Measurements from ENCODE around the gene ELOA.
"Not testable (repeated sequence)": the region's sequence is repeated elsewhere in the genome, so short reads cannot be mapped to it uniquely, and the experiment has no call there.

ELOA gene

DNA sequence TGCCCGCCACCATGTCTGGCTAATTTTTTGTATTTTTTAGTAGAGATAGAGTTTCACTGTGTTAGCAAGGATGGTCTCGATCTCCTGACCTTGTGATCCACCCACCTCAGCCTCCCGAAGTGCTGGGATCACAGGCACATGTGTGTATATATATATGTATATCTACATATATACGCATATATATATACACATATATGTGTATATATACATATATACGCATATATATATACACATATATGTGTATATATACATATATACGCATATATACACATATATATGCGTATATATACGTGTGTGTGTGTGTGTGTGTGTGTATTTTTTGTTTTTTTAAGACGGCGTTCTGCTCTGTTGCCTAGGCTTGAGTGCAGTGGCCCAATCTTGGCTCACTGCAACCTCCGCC, 39.9 kb downstream of the ELOA start:
- ATAC-seq, DNase-seq: not testable (repeated sequence)

DNA sequence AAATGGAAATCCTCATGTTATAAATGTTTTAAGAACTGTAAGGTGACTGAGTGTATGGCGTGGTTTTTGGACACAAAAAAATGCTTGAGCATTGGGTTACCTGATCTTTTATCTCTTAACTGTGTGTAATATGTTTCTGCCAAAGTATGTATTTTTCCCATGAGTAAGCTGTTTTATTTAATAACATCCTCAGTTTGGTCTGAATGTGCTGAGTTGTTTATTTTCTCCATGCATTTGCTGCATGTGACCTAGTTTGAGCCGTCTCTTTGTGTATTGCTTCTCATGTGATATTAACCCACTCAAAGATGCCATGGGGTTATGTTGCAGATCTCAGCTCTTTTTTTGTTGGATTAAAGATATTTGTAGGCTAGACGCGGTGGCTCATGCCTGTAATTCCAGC, 41.6 kb downstream of the ELOA start:
- DNase-seq, result no peak
- ATAC-seq, result no peak

DNA sequence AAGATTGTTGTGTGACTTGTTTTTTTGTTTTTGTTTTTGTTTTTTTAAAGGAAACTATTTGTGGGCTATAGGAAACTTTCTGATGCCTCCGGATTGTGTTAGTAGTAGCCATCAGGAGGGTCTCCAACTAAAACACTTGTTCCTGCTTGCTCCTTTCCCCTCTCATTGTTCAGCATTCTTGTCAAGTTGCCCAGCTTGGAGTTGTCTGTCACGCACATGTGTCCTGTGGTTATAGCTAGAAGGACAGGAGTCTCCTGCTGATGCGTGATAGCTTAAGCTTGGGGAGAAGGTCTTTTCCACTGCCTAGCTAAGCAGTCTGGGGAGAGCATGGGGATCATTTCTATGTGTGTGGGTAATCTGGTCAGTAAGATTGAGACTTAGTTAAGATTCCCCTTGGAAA, 44.4 kb downstream of the ELOA start:
- DNase-seq, result no peak
- ATAC-seq, result no peak

DNA sequence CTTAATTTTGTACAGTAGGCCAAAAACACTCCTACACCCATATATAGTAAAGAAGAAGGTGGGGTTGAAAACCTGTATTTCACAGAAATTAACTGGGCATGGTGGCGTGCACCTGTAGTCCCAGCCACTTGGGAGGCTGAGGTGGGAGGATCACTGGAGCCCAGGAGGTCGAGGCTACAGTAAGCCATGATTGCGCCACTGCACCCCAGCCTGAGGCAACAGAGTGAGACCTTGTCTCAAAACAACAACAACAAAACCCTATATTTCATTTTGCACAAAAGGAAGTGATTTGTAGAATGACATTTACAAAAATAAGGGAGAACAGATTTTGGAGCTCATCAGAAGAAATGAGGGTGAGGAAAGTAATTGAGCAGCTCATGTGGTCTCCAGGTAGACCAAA, 45.4 kb downstream of the ELOA start:
- no peak for DNase-seq
- no peak for ATAC-seq

DNA sequence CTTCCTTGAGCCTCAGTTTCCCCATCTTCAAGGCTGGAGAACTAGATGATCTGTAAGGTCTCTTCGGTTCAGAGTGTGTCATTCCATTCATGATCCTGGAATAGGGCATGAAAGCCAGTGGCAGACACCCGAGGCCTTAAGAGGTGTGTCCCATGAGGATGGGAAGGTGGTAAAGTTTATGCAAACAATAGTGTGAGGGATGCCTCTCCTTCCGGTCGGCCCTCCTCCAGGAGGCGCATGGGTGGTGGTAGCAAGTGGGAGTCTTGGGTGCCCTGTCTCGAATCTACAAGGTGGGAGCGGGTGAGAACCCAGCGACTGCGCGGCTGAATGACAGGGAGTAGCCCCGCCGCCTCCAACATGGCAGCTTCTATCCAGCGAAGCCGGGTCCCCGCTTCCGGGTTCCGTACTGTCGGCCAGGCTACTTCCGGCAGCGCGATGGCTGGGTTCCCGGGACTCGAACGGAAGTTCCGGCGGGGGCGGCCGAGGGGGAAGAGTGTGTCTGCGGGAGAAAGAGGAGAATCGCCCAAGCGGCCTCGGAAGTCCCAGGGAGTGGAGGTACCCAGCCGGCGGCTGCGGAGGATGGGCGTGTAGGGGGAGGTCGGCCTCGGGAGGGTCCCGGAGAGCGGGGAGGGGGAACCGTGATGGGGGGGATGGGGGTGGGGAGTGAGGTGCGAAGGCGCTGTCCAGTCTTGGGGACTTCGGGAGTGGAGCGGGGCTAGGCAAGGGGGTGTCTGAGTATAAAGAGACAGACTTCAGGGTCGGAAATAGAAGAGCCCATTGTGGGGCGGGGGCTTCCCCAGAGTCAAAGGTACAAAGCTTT, 47.6 kb downstream of the ELOA start, which contains the start of gene LYPLA2:
Gene LYPLA2, plus strand, starts transcription at position 450 of the 820 bp plus-strand sequence. CDS start 1,538 bp downstream, outside the sequence.
- ATAC-seq (peak; percentile 92), DNase-seq (peak; percentile 94)

DNA sequence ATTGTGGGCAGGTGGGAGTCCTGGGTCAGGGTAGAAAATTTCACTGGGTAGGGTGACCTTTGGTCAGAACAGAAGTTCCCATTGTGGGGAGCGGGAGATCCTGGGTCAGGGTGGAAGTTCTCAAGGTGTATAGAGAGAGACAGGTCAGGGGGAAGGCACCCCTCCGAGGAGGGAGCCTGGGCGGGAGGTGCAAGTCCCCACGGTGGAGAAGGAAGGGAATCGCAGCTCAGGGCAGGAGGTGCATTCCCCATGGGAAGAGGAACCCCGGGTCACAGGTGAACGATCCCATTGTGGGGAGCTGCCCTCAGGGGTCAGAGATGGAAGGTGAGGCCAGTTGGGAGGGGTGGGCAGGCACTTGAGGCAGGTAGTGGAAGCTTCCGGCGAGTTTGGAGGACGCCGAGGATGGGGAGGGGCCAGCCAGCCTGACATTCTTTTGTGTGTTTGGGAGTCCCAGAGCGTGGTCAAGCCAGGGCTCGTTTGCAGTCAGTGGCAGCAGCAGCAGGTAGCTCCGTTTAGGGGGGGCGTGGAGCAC, 48.3 kb downstream of the ELOA start:
- no peak for ATAC-seq

DNA sequence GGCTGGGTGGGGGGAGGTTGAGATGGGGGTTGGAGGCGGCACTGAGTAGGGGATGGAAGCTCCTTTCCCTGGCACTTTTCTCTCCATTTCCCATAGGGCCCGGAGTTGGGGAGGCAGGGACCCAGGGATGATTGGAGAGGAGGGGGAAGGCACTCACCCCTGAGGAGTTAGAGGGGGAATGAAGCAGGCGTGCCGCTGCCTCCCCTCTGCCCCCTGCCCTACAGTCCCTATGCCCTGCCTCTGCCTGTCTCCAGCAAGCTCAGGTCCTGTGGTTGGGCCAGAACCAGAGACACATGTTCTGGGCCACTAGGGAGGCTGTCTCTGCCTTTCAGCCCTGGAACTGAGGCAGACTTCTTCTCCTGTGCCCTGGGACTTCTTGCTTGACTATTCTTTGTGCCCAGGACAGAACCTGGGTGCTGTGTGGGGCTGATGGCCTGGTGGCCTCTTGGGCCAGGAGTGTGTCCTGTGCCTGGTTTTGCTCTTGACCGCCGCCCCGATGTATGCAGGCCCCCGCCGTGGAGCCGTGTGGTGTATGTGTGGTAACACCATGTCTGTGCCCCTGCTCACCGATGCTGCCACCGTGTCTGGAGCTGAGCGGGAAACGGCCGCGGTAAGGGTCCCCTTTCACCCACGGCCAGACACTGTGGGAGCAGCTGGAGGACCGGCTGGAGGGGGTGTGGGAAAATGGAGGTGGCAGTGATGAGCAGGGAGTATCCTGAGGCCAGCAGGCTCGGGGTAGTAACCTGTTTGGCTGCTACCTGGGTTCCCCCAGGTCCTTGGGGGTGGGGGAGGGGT, 49.1 kb downstream of the ELOA start:
- ATAC-seq (no peak), DNase-seq (no peak)

More for the DNA sequence above, 48.3 kb downstream of the ELOA start:
- DNase-seq, result peak; percentile 40

DNA sequence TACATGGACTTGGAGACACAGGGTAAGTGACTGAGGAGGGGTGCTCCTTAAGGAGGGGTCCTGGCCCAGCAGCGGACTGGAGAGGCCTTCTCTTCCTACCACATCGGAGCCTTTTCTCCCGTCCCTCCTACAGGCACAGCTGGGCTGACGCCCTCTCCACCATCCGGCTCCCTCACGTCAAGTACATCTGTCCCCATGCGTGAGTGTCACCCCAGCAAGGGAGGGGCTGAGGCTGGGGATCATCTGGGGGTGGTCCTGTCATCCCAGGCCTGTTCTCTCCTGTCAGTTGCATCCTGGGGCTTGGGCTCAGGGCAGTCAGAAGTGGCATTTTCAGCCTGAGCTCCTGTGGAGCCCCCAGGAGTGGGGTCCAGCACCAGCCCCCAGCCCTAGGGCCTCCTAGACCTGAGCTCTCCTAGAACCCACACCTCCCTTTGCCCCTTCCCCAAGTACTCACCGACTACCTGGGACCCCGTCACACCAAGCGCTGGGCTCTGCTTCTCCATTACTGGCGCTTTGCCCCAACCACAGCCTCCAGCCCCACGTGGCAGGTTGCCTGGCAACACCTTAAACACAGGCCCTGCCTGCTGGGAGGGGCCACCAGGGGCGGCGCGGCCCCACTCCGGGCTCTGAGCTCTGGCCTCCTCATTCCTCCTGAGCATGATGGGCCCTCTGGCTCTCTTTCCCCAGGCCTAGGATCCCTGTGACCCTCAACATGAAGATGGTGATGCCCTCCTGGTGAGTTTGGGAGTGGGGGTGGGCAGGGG, 49.9 kb downstream of the ELOA start:
- peak; percentile 12 for ATAC-seq

DNA sequence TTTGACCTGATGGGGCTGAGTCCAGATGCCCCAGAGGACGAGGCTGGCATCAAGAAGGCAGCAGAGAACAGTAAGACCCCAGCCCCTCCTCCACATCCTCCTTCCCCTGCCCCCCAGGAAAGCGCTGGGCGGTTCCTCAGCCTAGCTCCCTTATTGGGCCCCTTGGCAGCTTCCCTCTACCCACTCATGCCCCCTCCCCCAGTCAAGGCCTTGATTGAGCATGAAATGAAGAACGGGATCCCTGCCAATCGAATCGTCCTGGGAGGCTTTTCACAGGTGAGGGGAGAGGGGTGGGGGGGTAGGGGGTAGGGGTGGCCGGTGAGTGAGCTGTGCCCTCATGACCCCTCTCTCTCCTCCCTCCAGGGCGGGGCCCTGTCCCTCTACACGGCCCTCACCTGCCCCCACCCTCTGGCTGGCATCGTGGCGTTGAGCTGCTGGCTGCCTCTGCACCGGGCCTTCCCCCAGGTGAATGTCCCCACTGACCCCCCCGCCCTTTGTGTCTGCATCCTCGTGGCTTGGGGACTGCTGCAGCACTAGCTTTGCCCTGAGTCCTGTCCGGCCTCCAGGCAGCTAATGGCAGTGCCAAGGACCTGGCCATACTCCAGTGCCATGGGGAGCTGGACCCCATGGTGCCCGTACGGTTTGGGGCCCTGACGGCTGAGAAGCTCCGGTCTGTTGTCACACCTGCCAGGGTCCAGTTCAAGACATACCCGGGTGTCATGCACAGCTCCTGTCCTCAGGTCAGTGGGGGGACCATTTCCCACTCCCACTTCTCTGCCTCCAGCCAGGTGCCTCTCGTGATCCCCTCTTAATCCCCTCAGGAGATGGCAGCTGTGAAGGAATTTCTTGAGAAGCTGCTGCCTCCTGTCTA, 50.8 kb downstream of the ELOA start:
- no peak for ATAC-seq
- no peak for DNase-seq

More for the DNA sequence above, 49.9 kb downstream of the ELOA start:
- DNase-seq, result peak; percentile 56

DNA sequence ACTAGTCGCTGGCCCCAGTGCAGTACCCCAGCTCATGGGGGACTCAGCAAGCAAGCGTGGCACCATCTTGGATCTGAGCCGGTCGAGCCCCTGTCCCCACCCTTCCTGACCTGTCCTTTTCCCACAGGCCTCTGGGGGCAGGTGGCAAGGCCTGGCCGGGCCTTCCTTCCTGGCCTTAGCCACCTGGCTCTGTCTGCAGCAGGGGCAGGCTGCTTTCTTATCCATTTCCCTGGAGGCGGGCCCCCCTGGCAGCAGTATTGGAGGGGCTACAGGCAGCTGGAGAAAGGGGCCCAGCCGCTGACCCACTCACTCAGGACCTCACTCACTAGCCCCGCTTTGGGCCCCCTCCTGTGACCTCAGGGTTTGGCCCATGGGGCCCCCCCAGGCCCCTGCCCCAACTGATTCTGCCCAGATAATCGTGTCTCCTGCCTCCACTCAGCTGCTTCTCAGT, 51.5 kb downstream of the ELOA start:
- not testable (repeated sequence) for ATAC-seq

DNA sequence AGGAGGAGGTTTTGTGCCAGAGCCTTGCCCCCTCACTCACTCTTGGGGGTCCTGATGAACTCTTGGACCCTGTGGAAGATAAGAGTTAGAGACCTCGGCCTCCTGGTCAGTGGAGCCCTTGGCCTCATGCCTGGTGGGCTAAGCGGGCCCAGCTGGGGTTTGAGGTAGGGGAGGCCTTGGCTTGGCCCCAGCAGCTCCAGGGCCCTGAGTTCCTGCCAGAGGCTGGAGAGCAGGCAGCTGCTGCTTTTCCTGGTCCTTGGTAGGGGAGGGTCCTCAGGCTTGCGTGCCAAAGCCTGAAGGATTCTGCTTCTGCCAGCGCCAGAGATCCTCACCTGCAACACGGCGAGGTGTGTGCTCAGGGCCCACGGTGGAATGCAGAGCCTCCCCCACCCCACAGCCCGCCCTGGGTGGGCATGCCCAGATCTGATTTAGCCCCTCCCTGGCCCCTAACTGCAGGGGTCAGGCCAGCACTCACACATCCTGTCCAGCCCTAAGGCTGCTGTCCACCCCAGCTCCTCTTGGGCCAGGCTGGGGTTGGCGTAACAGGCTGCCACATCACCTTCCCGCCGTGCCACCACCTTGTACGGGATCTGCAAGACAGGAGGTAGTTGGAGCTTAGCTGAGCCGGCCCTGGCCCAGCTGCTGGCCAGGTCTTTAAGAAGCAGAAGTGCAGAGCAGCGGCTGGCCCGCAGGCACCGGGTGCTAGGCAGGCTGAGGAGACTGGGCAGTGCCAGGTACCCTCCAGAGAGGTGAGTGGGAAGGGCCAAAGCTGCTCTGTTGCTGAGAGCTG, 52.6 kb downstream of the ELOA start:
- DNase-seq, result no peak
- no peak for ATAC-seq

More for the DNA sequence above, 51.5 kb downstream of the ELOA start:
- DNase-seq, result not testable (repeated sequence)

DNA sequence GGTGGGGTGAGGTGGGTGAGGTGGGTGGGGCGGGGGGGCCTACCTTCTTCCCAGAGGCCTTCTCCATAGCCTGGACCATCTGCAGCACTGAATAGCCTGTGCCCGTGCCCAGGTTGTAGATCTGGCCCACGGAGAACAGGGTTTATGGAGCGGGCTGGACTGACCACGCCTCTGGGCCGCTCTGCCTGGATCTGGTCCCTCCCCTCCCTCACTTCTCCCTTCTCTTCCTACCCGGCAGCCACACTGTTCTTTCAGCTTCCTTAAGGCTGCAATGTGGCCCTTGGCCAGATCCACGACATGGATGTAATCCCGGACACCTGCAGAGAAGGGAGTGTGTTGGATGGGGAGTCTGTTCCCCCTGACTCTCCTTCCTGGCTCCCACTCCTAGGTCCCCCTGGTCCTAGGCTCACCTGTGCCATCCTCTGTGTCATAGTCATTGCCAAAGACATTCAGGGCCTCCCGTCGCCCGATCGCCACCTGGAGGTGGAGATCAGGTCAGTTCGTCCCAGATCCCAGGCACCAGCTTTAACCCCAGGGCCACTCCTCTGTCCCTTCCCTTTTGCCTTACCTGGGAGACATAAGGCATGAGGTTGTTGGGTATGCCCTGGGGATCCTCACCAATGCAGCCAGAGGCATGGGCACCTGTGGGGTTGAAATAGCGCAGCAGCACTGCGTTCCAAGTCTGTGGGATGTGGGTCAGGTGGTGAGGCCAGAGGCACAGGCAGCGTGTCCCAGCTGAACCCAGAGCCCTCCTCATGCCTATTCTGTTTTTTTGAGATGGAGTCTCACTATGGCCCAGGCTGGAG, 53.4 kb downstream of the ELOA start:
- ATAC-seq, result no peak
- DNase-seq, result no peak

DNA sequence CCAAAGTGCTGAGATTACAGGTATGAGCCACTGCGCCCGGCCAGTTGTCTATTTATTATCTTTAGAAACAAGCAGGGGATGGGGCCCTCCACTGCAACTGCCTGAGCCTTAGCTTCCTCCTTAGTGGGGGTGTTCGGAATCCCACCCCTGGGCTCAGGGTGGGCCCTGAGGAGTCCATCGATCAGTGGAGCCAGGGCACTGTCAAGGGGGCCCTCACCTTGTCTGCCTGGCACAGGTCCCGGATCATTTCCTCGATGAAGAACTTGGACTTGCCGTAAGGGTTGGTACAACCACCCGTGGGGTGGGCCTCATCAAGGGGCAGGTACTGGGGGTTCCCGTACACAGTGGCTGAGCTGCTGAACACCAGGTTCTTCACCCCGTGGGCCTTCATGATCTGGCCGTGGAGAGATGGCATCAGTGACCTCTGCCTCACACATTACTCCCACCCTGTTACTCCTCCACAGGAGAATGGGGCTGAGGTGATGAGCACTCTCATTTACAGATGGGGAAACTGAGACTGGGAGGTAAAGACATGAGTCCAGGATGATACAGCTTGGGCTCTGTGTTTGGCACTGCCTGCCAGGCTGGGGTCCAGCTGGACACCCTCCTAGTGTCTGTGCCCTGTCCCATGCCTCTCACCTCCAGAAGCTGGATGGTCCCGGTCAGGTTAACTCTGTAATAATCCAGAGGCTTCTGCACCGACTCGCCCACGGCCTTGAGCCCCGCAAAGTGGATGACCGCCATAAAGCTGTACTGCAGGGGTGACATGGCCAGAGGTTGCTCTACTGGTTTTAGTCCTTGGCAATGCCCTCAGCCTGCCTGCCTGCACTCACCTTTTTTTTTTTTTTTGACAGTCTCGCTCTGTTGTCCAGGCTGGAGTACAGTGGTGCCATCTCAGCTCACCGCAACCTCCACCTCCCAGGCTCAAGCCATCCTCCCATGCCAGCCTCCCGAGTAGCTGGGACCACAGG, 54.5 kb downstream of the ELOA start:
- DNase-seq (no peak), ATAC-seq (no peak)

DNA sequence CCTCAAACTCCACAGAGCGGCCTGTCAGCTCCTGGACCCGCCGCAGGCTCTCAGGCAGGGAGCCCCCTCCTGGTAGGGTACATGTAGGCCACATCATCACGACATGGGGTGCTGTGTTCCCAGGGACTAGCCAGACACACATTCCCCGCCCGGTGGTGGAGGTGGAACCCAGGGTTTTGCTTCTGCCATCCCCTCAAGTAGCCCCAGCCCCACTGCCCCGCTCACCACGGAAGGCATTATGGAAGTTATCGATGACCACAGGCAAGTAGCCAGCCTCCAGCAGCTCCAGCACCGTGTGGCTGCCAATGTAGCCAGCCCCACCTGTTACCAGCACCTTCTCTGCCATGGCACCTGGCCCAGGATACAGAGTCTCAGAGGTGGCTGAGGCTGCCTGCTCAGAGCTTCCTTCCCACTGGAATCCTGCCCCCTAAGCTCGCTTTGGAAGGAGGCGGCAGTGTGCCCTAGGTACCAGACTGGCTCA, 55.4 kb downstream of the ELOA start:
- DNase-seq (peak; percentile 32), ATAC-seq (no peak)

DNA sequence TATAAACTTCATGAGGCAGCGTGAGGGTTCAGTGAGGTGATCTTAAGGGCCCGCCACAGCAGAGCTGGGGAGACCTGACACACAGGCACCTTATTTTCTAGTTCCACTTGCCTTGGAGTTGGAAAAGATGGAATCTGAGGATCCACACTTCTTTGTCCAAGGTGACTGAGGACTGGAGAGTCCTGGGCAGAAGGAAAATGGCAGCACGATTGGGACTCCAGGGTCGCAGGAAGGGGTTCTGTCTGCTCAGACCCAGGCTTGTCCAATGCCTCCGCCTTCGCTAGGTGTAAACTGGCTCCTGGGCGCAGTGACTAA, 55.9 kb downstream of the ELOA start:
- ATAC-seq, result no peak
- no peak for DNase-seq

DNA sequence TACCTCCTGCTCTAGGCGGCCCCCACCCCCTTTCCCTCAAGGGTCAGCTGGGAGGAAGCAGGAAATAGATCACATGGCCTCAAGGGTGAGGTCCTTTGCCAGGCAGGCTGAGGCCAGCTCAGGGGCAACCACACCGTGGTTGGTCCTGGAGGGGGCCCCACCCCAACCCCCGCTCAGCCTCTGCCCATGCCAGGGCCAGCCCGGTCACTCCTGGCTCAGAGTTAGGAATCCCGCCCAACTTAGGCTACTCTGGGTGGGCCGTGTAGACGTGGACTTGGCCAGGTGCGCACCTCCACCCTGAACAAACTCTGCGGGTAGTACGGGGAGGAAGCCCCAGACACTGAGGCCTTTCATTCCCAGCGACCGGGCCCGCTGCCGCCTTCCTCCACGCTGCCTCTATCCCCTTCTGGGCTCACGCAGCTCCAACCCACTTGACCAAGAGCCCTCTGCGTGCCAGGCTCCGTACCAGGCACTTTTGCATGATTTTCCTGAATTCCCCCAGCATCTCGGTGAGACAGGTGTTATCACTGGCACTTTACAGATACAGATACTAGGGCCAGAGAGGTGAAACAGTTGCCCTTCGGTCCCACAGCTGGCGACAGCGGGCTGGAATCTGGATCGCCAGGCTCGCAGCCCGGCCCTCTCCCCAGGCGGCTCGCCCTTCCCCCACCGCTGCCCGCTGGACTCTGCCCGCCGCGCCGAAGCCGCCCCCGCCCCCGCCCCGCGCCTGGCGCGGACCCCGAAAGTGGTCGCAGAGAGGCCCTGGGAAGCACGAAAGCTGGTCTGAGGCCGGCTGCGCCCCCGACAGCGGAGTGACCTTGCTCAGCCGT, 56.5 kb downstream of the ELOA start:
- DNase-seq (peak; percentile 56), ATAC-seq (peak; percentile 17)
